Endothelial cell of umbilical vein (primary cell): Measurements from ENCODE around the gene ACER2. TPM values are rescaled to one million over a fixed set of nuclear protein-coding genes. Genes with fewer than 3 reads are reported as not detected.

Experiments
- BruUV-seq: library from RNA; stranded (reverse); fragments of 400-500 nt; replicated peaks from 2 replicates; lab custom pipeline; 2021; lab: Mats Ljungman, UMichigan
- CTCF ChIA-PET: fragments of 300-600, 350-600 bp; sonication (Branson Sonifier 250); formaldehyde crosslinking; loops from one replicate; lab custom pipeline; 2021; ENCODE audit warnings: antibody characterized with exemption, inconsistent platforms; lab: Charles Lee
- POLR2A ChIA-PET: fragments of 300-600, 350-600 bp; sonication (Branson Sonifier 250); formaldehyde crosslinking; loops from one replicate; lab custom pipeline; 2021; ENCODE audit warnings: antibody characterized with exemption, inconsistent platforms; lab: Charles Lee
- DNase-seq: peaks from one replicate; pipeline ENCODE4 v3.0.0-alpha.2; 2011; ENCODE audit warnings: low read depth, low spot score
- FAIRE-seq: peaks from 2 replicates; lab custom pipeline; 2011; peaks lifted over from hg19 to GRCh38; lab: Jason Lieb, UNC
- H2AFZ ChIP-seq: 2 replicates; pipeline ENCODE4 v1.6.0; 2012; ENCODE audit warnings: low read depth, low read length, control low read depth, inconsistent platforms
- H3K27ac ChIP-seq: 2 replicates; pipeline ENCODE4 v1.5.1; 2011; ENCODE audit warnings: low read depth, mild to moderate bottlenecking, control low read depth, low read length, moderate library complexity; ENCODE audit not compliant: insufficient read depth
- H3K27me3 ChIP-seq, 2 experiments: 2 replicates each; pipeline versions ENCODE4 v1.6.0 to v1.6.1; 2011; ENCODE audit warnings: low read length in 2 of 2, mixed read lengths in 1 of 2; ENCODE audit not compliant: control insufficient read depth in 2 of 2, insufficient read depth in 2 of 2
- H3K36me3 ChIP-seq, 2 experiments: 2 replicates in 1 of 2; 3 replicates in 1 of 2; pipeline ENCODE4 v1.5.1; 2011; ENCODE audit warnings: low read length in 2 of 2, mild to moderate bottlenecking in 1 of 2, moderate library complexity in 1 of 2; ENCODE audit not compliant: control insufficient read depth in 2 of 2, insufficient read depth in 2 of 2; ENCODE audit errors: extremely low read depth in 1 of 2
- H3K4me1 ChIP-seq: 3 replicates; pipeline ENCODE4 v1.5.1; 2011; ENCODE audit warnings: mild to moderate bottlenecking, low read length; ENCODE audit not compliant: control insufficient read depth, insufficient read depth; ENCODE audit errors: extremely low read depth
- H3K4me2 ChIP-seq: 2 replicates; pipeline ENCODE4 v1.6.1; 2011; ENCODE audit warnings: low read length, control low read depth, mixed read lengths; ENCODE audit not compliant: insufficient read depth
- H3K4me3 ChIP-seq, 3 experiments: fragments of 200-600 bp in 1 of 3; sonication (generic), shearing (Covaris generic) in 1 of 3; replicated peaks in 1 of 3; 2 replicates each; pipeline ENCODE4 v1.5.1; 2011 to 2016; ENCODE audit warnings: control low read depth in 3 of 3, low read length in 3 of 3, mild to moderate bottlenecking in 2 of 3, inconsistent platforms in 1 of 3, low read depth in 1 of 3, moderate library complexity in 1 of 3; ENCODE audit not compliant: insufficient read depth in 1 of 3
- H3K79me2 ChIP-seq: 2 replicates; pipeline ENCODE4 v1.6.0; 2012; ENCODE audit warnings: low read length, inconsistent platforms; ENCODE audit not compliant: control insufficient read depth, insufficient read depth
- H3K9ac ChIP-seq: replicated peaks from 2 replicates; pipeline ENCODE3; 2011; ENCODE audit warnings: low read length, control low read depth; ENCODE audit not compliant: insufficient read depth; ENCODE audit errors: extremely low read depth
- H3K9me1 ChIP-seq: replicated peaks from 3 replicates; pipeline ENCODE4 v1.6.0; 2011; ENCODE audit warnings: mild to moderate bottlenecking, low read length; ENCODE audit not compliant: control insufficient read depth, insufficient read depth; ENCODE audit errors: extremely low read depth
- H3K9me3 ChIP-seq: replicated peaks from 2 replicates; pipeline ENCODE4 v1.5.1; 2012; ENCODE audit warnings: low read length, inconsistent platforms; ENCODE audit not compliant: control insufficient read depth, insufficient read depth
- H4K20me1 ChIP-seq: replicated peaks from 2 replicates; pipeline ENCODE3; 2011; ENCODE audit warnings: mild to moderate bottlenecking, low read length; ENCODE audit not compliant: control insufficient read depth, insufficient read depth; ENCODE audit errors: extremely low read depth
- EZH2 ChIP-seq: IDR thresholded peaks from 2 replicates; pipeline ENCODE4 v1.6.1; 2012; ENCODE audit warnings: borderline replicate concordance, low read depth, mild to moderate bottlenecking, moderate library complexity, low read length, inconsistent platforms; ENCODE audit not compliant: severe bottlenecking
- FOS ChIP-seq: IDR thresholded peaks from 2 replicates; pipeline ENCODE4 v1.6.1; 2011; ENCODE audit warnings: mild to moderate bottlenecking, low read length, moderate library complexity, borderline replicate concordance; ENCODE audit not compliant: insufficient read depth
- GATA2 ChIP-seq: IDR thresholded peaks from 2 replicates; pipeline ENCODE4 v1.7.0; 2011; ENCODE audit warnings: low read depth, mild to moderate bottlenecking, moderate library complexity, mixed read lengths, low read length; ENCODE audit not compliant: insufficient read length, insufficient read depth
- JUN ChIP-seq: IDR thresholded peaks from 2 replicates; pipeline ENCODE4 v1.6.1; 2011; ENCODE audit warnings: borderline replicate concordance, low read depth; ENCODE audit not compliant: insufficient read length, insufficient read depth
- MYC ChIP-seq: IDR thresholded peaks from one replicate; pipeline ENCODE4 v1.6.1; 2011; ENCODE audit warnings: mild to moderate bottlenecking, low read depth, low read length
- POLR2A ChIP-seq: IDR thresholded peaks from 2 replicates; pipeline ENCODE4 v1.6.1; 2012; ENCODE audit warnings: low read depth, mild to moderate bottlenecking, control low read depth, low read length
- POLR2AphosphoS5 ChIP-seq: IDR thresholded peaks from 2 replicates; pipeline ENCODE4 v1.6.1; 2012; ENCODE audit warnings: low read depth, mild to moderate bottlenecking, control low read depth, low read length, moderate library complexity; ENCODE audit not compliant: insufficient read depth
- dilution Hi-C: fragments of 300-500 bp; cut with MboI; formaldehyde crosslinking; loops from one replicate; pipeline ENCODE4 v1.15.0; 2019; ENCODE audit warnings: low sequenced_read_pairs; ENCODE audit not compliant: extremely low pct_ligation_motif_present
- intact Hi-C: fragments of 100-400 bp; cut with micrococcal nuclease; formaldehyde crosslinking; loops from one replicate; pipeline ENCODE4 v1.10.0; 2022
- polyA plus RNA-seq, 4 experiments: library from polyadenylated mRNA; depleted of rRNA in 3 of 4; stranded (reverse) in 3 of 4; unstranded in 1 of 4; fragments of >200 nt; gene quantifications; 2 replicates each; pipeline versions ENCODE4 v1.2.1 to v1.2.3, GENCODE V29; 2011 to 2012; ENCODE audit warnings: missing spikeins in 1 of 4
- total RNA-seq: library from RNA; stranded (reverse); gene quantifications from 2 replicates; pipeline ENCODE4 v1.2.3, GENCODE V29; 2021
- TF ChIP-seq, protein P1 (sequence below): IDR thresholded peaks from 2 replicates; pipeline ENCODE4 v1.6.1; 2011; ENCODE audit not compliant: insufficient read depth, insufficient read length
- TF ChIP-seq, protein P2 (sequence below), 2 donors: IDR thresholded peaks; 1 replicate in 1 of 2; 2 replicates in 1 of 2; pipeline ENCODE4 v1.5.1; 2011; ENCODE audit warnings: low read length in 2 of 2, mild to moderate bottlenecking in 2 of 2, moderate library complexity in 2 of 2, control low read depth in 1 of 2, inconsistent platforms in 1 of 2, low read depth in 1 of 2; ENCODE audit not compliant: insufficient read depth in 1 of 2; ENCODE audit errors: extremely low read depth in 1 of 2

The ACER2 gene
- total and polyA plus RNA-seq, 2 donors (not counting 3 experiments of a cell fraction or from before 2014, with no cell fraction given): 5.2 to 7.3 TPM

DNA sequence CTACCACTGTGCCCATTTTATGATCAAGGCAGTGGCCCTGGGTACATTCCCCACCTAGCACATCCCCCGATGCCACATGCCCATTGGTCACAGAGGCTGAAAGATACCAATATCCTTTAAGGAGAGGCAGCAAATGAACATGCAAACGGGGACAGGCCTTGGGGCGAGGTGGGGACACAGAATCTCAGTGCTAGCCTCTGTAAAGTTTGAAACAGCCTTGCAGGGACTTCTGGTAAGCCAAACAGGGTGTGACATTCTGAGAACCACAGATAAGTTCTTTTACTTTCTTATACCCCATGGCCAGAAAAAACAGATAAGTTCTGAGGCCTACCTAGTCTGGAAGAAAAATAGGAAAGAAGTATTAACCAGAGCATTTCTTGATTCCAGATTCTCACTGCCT is 60.5 kb downstream of the ACER2 start:
- H2AFZ ChIP-seq: no peak overlapping the region
- ChIA-PET CTCF (no interaction called here), POLR2A (no interaction called here)
- no peaks in the 10 kb centered on the region for H3K36me3 ChIP-seq
- intact Hi-C loops: no loop called here
- DNase-seq (no peak), FAIRE-seq (no peak)
- H3K79me2 ChIP-seq: no peaks in the 10 kb centered on the region
- H3K9me1 ChIP-seq: no peaks in the 10 kb centered on the region
- H3K4me3 ChIP-seq: no peak overlapping the region
- no peaks in the 10 kb centered on the region for H4K20me1 ChIP-seq
- H3K27me3 ChIP-seq: peaks cover 3 to 6% of the 10 kb centered on the region in 2 experiments
- dilution Hi-C loops: no loop called here
- no TSS peak for BruUV-seq
- TF ChIP-seq GATA2 (no peak), FOS (no peak), POLR2A (no peak), JUN (no peak), EZH2 (no peak), MYC (no peak), POLR2AphosphoS5 (no peak)
- TF ChIP-seq, protein P1, sequence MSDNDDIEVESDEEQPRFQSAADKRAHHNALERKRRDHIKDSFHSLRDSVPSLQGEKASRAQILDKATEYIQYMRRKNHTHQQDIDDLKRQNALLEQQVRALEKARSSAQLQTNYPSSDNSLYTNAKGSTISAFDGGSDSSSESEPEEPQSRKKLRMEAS: no peak
- TF ChIP-seq, protein P2, sequence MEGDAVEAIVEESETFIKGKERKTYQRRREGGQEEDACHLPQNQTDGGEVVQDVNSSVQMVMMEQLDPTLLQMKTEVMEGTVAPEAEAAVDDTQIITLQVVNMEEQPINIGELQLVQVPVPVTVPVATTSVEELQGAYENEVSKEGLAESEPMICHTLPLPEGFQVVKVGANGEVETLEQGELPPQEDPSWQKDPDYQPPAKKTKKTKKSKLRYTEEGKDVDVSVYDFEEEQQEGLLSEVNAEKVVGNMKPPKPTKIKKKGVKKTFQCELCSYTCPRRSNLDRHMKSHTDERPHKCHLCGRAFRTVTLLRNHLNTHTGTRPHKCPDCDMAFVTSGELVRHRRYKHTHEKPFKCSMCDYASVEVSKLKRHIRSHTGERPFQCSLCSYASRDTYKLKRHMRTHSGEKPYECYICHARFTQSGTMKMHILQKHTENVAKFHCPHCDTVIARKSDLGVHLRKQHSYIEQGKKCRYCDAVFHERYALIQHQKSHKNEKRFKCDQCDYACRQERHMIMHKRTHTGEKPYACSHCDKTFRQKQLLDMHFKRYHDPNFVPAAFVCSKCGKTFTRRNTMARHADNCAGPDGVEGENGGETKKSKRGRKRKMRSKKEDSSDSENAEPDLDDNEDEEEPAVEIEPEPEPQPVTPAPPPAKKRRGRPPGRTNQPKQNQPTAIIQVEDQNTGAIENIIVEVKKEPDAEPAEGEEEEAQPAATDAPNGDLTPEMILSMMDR (IDR thresholded peaks at IDR 0.05; ENCODE audit: extremely low read depth in 1 of 2, insufficient read depth in 1 of 2, low read depth in 1 of 2, low read length in 2 of 2): no peak
- H3K4me1 ChIP-seq: peaks cover 2% of the 10 kb centered on the region
- H3K9ac ChIP-seq: no peak overlapping the region
- no peak overlapping the region for H3K27ac ChIP-seq
- H3K4me2 ChIP-seq: no peak overlapping the region
- H3K9me3 ChIP-seq: no peaks in the 10 kb centered on the region
